GM18508 (cell line): ENCODE measurements around the gene SLC38A10.

ENCODE experiments used
- ATAC-seq: cut with Tn5 transposase; IDR thresholded peaks from one replicate; pipeline ENCODE4 v1.9.1; 2021; ENCODE audit warnings: moderate number of reproducible peaks; ENCODE audit not compliant: insufficient read depth, unreplicated experiment

The SLC38A10 gene

GRCh38 chr17:81295031-81295675 is at the start of gene SLC38A10:
SLC38A10 (minus strand) TSS chr17:81295307; CDS start chr17:81294921, 386 bp downstream.
- ATAC-seq: no peak

GRCh38 chr17:81342269-81343070 is 47.4 kb upstream of the SLC38A10 start:
- no peak for ATAC-seq

- ATAC-seq: no peak
These were observed 46.6 kb upstream of the SLC38A10 start for GRCh38 chr17:81341516-81342268.

DNA sequence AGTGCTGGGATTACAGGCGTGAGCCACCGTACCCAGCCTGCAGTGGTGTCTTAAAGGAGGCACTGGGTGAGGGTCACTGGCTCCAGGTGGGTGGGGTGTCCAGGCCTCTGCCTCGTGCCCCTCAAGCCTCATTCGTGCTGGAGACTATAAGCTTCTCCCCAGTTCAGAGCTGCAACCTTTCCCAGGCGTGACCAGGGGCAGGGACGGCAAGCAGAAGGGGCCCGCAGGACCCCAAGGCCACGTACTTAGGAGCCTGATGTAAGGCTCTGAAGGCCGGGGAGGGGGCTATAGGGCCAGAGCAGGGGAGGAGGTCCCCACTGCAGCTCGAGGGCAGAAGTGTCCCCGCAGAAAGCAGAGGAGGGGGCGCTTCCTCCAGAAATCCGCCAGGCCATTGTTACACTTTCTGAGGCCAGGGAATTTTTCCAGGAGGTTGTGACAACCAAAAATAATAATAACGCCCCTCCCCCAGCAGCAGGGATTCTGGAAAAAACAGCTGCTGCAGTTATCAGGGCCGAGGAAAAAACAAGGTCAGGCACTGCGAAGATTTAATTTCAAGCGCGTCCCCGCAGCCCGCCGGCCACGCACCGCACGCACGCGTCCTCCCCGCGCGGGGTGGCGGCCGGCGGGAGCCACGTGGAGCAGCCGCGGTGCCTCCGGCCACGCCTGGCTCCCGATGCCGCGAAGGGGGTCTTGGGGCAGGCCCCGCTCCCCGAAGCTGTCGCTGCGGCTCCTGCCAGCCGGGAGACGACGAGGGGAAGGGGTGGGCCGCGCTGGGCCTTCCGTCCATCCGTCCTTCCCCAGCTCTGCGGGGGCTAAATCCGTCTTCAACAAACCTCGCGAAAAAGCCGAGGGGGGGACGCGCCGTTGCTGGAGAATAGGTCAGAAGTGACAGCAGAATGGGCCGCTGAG is 45.8 kb upstream of the SLC38A10 start:
- no peak for ATAC-seq

DNA sequence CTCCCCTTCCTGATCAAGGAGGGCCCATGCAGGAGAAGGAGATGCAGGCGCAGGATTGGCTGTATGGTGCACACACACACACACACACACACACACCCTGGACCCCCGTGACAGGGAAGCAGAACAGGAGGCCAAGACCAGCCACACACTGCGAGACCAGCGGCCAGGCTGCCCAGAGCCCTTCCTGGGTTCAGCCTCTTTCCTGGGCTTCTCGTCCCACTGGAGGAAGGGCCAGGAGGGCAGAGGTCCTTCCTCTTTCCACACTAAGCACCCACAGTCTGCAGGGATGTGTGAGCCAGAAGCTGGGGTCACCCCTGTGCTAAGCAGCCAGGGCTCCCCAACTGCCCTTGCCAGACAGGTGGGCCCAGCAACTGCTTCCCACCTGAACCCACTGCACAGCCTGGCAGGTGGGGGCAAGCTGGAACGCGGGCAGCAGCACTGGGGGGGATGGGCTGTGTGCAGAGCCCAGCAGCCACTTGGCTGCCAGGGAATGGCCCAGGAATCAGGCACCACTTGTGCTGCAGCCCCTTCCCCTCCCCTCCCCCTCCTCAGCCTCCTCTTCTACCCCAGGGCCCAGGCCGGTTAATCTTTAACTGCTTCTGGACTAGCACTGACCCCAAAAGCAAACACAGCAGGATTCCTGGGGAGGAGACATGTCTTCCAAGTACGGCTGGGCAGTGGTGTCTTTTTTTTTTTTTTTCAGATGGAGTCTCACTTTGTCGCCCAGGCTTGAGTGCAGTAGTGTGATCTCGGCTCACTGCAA is 44.6 kb upstream of the SLC38A10 start:
- no peak for ATAC-seq

DNA sequence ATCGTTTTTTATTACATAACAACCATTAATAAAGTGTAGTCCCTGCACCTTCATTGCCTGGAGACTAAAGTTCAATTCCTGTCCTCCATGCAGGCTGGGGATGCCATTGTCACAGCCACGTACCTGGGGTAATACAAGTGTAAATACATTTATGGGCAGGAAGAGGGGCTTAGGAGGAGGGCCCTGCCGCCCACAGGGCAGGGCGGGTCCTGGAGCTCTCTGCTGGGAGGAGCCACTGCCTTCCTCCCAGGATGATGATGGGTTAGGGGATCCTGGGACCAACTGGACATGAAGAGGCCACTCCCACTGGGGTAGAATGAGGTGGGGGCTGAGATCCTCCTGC is 44.1 kb upstream of the SLC38A10 start:
- no peak for ATAC-seq

DNA sequence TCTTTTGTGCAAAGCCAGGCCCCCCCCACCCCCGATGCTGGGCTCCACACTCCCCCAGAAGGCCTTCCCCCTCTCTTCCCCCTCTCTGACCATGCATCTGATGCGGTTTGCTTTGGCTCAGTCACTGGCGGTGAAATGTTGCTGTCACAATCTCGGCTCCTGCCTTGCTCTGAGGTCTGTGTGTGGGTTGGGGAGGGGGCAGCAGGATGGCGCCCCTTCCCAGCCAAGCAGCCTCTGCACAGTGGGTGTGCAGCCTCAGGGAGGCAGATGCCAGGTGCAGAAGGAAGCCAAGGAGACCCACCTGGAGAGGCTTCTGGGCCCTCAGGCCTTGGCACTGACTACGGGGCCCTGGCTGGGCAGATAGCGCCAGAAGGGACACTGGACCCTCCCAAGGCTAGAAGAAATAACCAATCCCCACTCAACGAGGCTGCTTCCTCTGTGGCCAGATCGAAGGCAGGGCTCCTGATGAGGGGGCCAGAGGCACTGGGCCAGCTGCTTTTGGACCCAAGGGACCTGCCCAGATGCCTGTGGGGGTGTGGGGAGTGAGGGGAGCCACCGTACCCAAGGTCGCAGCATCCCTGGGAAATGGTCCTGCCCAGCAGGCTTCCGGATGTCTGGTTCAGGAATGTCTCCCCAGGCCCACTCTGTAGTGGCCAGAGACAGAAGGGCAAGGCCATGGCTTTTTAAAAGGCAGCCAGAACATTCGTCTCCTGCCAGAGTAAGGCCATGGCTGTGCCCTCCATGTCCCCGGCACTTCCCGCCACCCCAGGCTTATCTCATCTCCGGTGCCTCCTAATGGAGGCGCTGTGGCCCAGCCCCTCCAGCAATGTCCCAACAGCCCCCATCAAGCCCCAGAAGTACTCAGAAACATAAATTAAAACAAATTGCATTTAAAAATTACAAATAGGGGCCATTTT is 43.4 kb upstream of the SLC38A10 start:
- no peak for ATAC-seq

GRCh38 chr17:81337476-81337879 is 42.4 kb upstream of the SLC38A10 start:
- ATAC-seq: no peak

DNA sequence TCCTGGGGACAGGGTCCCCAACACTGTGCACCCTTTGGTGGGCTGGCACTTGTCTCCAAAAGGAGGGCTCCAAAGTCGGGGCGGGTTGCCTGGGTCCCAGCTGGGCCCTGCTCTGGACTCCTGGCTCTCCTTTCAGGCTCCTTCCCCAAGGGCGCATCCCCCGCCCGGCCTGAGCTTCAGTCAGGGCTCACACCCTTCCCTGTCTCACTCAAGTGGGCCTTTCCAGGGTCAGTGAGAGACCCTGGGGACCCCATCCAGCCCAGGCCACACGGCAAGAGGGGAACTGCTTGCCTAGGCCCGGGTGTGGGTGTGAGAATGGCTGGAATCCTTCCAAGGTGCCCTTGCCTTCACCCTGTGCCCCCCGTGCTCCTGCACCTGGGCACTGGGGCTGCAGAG is 41.8 kb upstream of the SLC38A10 start:
- no peak for ATAC-seq

DNA sequence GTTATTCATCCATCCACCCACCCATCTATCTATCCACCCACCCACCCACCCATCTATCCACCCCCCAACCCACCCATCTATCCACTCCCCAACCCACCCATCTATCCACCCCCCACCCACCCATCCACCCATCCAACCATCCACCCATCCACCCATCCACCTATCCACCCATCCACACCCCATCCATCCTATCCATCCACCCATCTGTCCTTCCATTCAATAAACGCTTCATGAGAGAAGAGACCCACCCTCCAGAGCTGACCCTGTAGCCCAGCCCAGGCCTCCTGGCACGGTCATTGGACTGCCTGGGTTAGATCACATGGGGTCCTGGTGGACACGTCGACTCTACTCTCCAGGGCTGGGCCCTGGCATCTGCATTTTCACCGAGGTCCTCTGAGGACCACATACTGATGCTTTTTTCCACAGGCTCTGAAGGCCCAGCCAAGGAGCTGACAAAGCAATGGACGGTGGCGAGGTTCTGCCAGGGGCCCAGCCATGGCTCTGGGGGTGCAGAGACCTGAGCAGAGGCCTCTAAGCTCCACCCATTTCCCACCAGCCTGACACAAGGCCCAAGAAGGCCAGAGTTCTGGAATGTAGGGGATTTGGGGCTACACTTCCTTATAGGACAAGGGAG is 41.3 kb upstream of the SLC38A10 start:
- no peak for ATAC-seq

DNA sequence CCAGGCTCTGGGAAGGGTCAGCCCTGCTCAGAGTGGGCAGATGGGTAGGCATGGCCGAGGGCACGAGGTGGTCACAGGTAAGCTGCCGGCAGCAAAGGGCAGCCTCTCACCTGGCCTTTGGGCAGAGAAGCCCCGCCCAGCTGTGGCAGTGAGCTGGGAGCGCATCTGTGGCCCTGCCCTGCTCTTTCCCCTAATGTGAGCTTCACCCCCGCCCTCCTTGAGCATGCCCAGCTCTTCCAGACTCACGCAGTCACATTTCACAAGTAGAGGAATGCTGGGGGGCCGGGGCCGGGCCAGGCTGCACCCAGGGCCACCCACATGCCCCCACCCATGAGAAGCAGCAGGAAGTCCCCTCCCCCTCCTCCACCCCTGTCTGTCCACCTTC is 40.7 kb upstream of the SLC38A10 start:
- no peak for ATAC-seq

DNA sequence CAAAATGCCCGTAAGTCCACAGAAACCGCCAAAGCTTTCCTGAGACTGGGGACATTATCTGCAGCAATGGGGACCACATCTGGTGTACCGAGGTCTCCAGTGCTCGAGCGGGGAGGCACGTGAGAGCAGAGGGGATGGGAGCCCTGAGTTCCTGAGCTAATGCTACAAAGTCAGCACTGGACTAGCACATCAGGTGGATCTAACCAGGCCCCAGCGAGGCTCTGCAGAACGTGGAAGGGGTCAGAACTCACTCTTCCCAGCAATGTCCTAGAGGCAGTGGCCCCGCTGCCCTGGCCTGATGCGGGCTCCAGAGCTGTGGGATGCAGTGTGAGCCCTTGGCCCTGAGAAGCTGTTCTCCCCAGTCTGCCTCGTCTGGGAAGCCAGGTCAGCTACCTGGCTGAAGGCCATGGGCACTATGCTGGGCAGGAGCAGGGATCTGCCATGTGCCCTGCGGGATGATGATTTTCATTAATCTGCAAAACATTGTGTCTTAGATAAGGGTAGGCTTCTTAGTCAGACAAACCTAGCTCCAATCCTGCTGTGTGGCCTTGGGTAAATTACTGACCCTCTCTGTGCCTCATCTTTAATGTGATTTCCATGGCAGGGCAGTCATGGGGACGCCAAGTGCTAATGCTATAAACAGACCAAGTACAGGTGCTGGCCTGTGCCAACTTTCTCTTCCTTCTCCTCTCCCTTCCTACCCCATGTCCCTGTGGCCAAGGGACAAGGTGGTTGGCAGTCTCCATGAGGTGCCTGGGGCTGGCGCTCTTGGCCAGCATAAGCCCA is 40.1 kb upstream of the SLC38A10 start:
- no peak for ATAC-seq

GRCh38 chr17:81334391-81334901 is 39.3 kb upstream of the SLC38A10 start:
- ATAC-seq: no peak

- no peak for ATAC-seq
These were observed 38.7 kb upstream of the SLC38A10 start for GRCh38 chr17:81333616-81334368.

- ATAC-seq: no peak
These were observed 37.9 kb upstream of the SLC38A10 start for GRCh38 chr17:81332914-81333528.
